HG03469 (cell line): Measurements from ENCODE around the gene RHOG.

Source experiments
- ATAC-seq: cut with Tn5 transposase; IDR thresholded peaks from one replicate; pipeline ENCODE4 v1.9.1; 2021; ENCODE audit warnings: mild to moderate bottlenecking, moderate library complexity, moderate number of reproducible peaks; ENCODE audit not compliant: unreplicated experiment

The RHOG gene

GRCh38 chr11:3781423-3781822, 59.3 kb downstream of the RHOG start:
- ATAC-seq, result no peak
